Stomach smooth muscle (tissue), 2 donors: ENCODE data around the gene ANKRD31.
"Not testable (repeated sequence)": the region's sequence is repeated elsewhere in the genome, so short reads cannot be mapped to it uniquely, and the experiment has no call there.

Experiments used
- H3K27ac ChIP-seq: one replicate; pipeline ENCODE4 v1.7.0; 2013; ENCODE audit warnings: mild to moderate bottlenecking, low read length, inconsistent platforms
- H3K27me3 ChIP-seq, 2 donors: one replicate each; pipeline ENCODE4 v1.7.0; 2013; ENCODE audit warnings: low read length in 2 of 2; ENCODE audit not compliant: insufficient read depth in 2 of 2, control insufficient read depth in 1 of 2
- H3K36me3 ChIP-seq, 2 donors: one replicate each; pipeline ENCODE4 v1.7.0; 2013; ENCODE audit warnings: low read length in 2 of 2; ENCODE audit not compliant: control insufficient read depth in 2 of 2, insufficient read depth in 2 of 2
- H3K4me1 ChIP-seq: one replicate; pipeline ENCODE4 v1.7.0; 2013; ENCODE audit warnings: low read length; ENCODE audit not compliant: control insufficient read depth, insufficient read depth
- H3K4me3 ChIP-seq, 2 donors: one replicate each; pipeline ENCODE4 v1.7.0; 2013; ENCODE audit warnings: low read length in 2 of 2
- H3K9ac ChIP-seq, 2 donors: one replicate each; pipeline ENCODE4 v1.7.0; 2013; ENCODE audit warnings: low read length in 2 of 2, mild to moderate bottlenecking in 1 of 2
- H3K9me3 ChIP-seq, 2 donors: one replicate each; pipeline ENCODE4 v1.7.0; 2013; ENCODE audit warnings: low read length in 2 of 2; ENCODE audit not compliant: control insufficient read depth in 2 of 2
- donor health status: healthy.
- donor health status: Pancreatic carcinoma.

The ANKRD31 gene

GRCh38 chr5:75236322-75237316 lies at the start of gene ANKRD31:
Gene ANKRD31, minus strand, starts transcription at chr5:75236878. Its CDS starts 192 bp downstream, at chr5:75236686.
- Histone ChIP-seq H3K9ac (peak within 1 kb of the TSS; percentile 86 to 88), H3K27me3 (no peaks in the 10 kb centered on the region), H3K36me3 (no peaks in the 10 kb centered on the region), H3K27ac (peak within 1 kb of the TSS; percentile 55), H3K4me3 (peak within 1 kb of the TSS; percentile 89 to 96), H3K4me1 (peaks cover 5% of the 10 kb centered on the region), H3K9me3 (no peaks in the 10 kb centered on the region)

- Histone ChIP-seq H3K27ac (no peak overlapping the region), H3K36me3 (no peaks in the 10 kb centered on the region), H3K9ac (no peak overlapping the region), H3K9me3 (no peaks in the 10 kb centered on the region), H3K4me3 (no peak overlapping the region), H3K4me1 (no peaks in the 10 kb centered on the region), H3K27me3 (no peaks in the 10 kb centered on the region)
These were observed 49.6 kb upstream of the ANKRD31 start for GRCh38 chr5:75286211-75286773.

GRCh38 chr5:75282581-75282980 lies 45.9 kb upstream of the ANKRD31 start:
- H3K9ac ChIP-seq = no peak overlapping the region
- no peaks in the 10 kb centered on the region for H3K27me3 ChIP-seq
- H3K36me3 ChIP-seq = no peaks in the 10 kb centered on the region
- no peaks in the 10 kb centered on the region for H3K4me1 ChIP-seq
- H3K4me3 ChIP-seq = no peak overlapping the region
- H3K9me3 ChIP-seq = no peaks in the 10 kb centered on the region
- no peak overlapping the region for H3K27ac ChIP-seq

GRCh38 chr5:75281716-75282465 lies 45.2 kb upstream of the ANKRD31 start:
- no peaks in the 10 kb centered on the region for H3K36me3 ChIP-seq
- H3K27me3 ChIP-seq = no peaks in the 10 kb centered on the region
- H3K9me3 ChIP-seq = no peaks in the 10 kb centered on the region
- no peak overlapping the region for H3K4me3 ChIP-seq
- no peaks in the 10 kb centered on the region for H3K4me1 ChIP-seq
- no peak overlapping the region for H3K27ac ChIP-seq
- H3K9ac ChIP-seq = no peak overlapping the region

GRCh38 chr5:75279321-75279720 lies 42.6 kb upstream of the ANKRD31 start:
- Histone ChIP-seq H3K36me3 (no peaks in the 10 kb centered on the region), H3K27ac (no peak overlapping the region), H3K9ac (no peak overlapping the region), H3K27me3 (no peaks in the 10 kb centered on the region), H3K4me1 (no peaks in the 10 kb centered on the region), H3K4me3 (no peak overlapping the region), H3K9me3 (no peaks in the 10 kb centered on the region)

- H3K9ac ChIP-seq = no peak overlapping the region
- no peak overlapping the region for H3K4me3 ChIP-seq
- no peaks in the 10 kb centered on the region for H3K4me1 ChIP-seq
- H3K36me3 ChIP-seq = no peaks in the 10 kb centered on the region
- H3K9me3 ChIP-seq = no peaks in the 10 kb centered on the region
- no peaks in the 10 kb centered on the region for H3K27me3 ChIP-seq
- no peak overlapping the region for H3K27ac ChIP-seq
These were observed 40.8 kb upstream of the ANKRD31 start for GRCh38 chr5:75277463-75277862.

GRCh38 chr5:75275756-75276155 lies 39.1 kb upstream of the ANKRD31 start:
- Histone ChIP-seq H3K36me3 (no peaks in the 10 kb centered on the region), H3K27ac (no peak overlapping the region), H3K4me1 (no peaks in the 10 kb centered on the region), H3K9me3 (no peaks in the 10 kb centered on the region), H3K9ac (no peak overlapping the region), H3K27me3 (no peaks in the 10 kb centered on the region), H3K4me3 (no peak overlapping the region)

- Histone ChIP-seq H3K9me3 (no peaks in the 10 kb centered on the region), H3K9ac (no peak overlapping the region)
These were observed 38.5 kb upstream of the ANKRD31 start for GRCh38 chr5:75275147-75275546.

GRCh38 chr5:75274486-75274885 lies 37.8 kb upstream of the ANKRD31 start:
- Histone ChIP-seq H3K9me3 (no peaks in the 10 kb centered on the region), H3K27me3 (no peaks in the 10 kb centered on the region), H3K4me3 (no peak overlapping the region), H3K4me1 (no peaks in the 10 kb centered on the region), H3K9ac (no peak overlapping the region), H3K36me3 (no peaks in the 10 kb centered on the region), H3K27ac (no peak overlapping the region)

More at GRCh38 chr5:75275147-75275546, 38.5 kb upstream of the ANKRD31 start:
- Histone ChIP-seq H3K36me3 (no peaks in the 10 kb centered on the region), H3K4me3 (no peak overlapping the region), H3K27me3 (no peaks in the 10 kb centered on the region), H3K27ac (no peak overlapping the region), H3K4me1 (no peaks in the 10 kb centered on the region)

- H3K36me3 ChIP-seq, H3K9me3 ChIP-seq, H3K4me3 ChIP-seq, H3K27me3 ChIP-seq, H3K9ac ChIP-seq, H3K27ac ChIP-seq, H3K4me1 ChIP-seq: not testable (repeated sequence)
These were observed 33.9 kb upstream of the ANKRD31 start for GRCh38 chr5:75270605-75271004.
